Endothelial cell of umbilical vein (primary cell): ENCODE data around the gene MCF2L.
"Not testable (repeated sequence)": the region's sequence is repeated elsewhere in the genome, so short reads cannot be mapped to it uniquely, and the experiment has no call there.

Experiments used
- EZH2 ChIP-seq: IDR thresholded peaks from 2 replicates; pipeline ENCODE4 v1.6.1; 2012; ENCODE audit warnings: borderline replicate concordance, low read depth, mild to moderate bottlenecking, moderate library complexity, low read length, inconsistent platforms; ENCODE audit not compliant: severe bottlenecking
- FOS ChIP-seq: IDR thresholded peaks from 2 replicates; pipeline ENCODE4 v1.6.1; 2011; ENCODE audit warnings: mild to moderate bottlenecking, low read length, moderate library complexity, borderline replicate concordance; ENCODE audit not compliant: insufficient read depth
- JUN ChIP-seq: IDR thresholded peaks from 2 replicates; pipeline ENCODE4 v1.6.1; 2011; ENCODE audit warnings: borderline replicate concordance, low read depth; ENCODE audit not compliant: insufficient read length, insufficient read depth
- MYC ChIP-seq: IDR thresholded peaks from one replicate; pipeline ENCODE4 v1.6.1; 2011; ENCODE audit warnings: mild to moderate bottlenecking, low read depth, low read length
- POLR2A ChIP-seq: IDR thresholded peaks from 2 replicates; pipeline ENCODE4 v1.6.1; 2012; ENCODE audit warnings: low read depth, mild to moderate bottlenecking, control low read depth, low read length
- POLR2AphosphoS5 ChIP-seq: IDR thresholded peaks from 2 replicates; pipeline ENCODE4 v1.6.1; 2012; ENCODE audit warnings: low read depth, mild to moderate bottlenecking, control low read depth, low read length, moderate library complexity; ENCODE audit not compliant: insufficient read depth
- TF ChIP-seq, protein P1 (sequence below), 2 donors: IDR thresholded peaks; 1 replicate in 1 of 2; 2 replicates in 1 of 2; pipeline ENCODE4 v1.5.1; 2011; ENCODE audit warnings: low read length in 2 of 2, mild to moderate bottlenecking in 2 of 2, moderate library complexity in 2 of 2, control low read depth in 1 of 2, inconsistent platforms in 1 of 2, low read depth in 1 of 2; ENCODE audit not compliant: insufficient read depth in 1 of 2; ENCODE audit errors: extremely low read depth in 1 of 2
- TF ChIP-seq, protein P2 (sequence below): IDR thresholded peaks from 2 replicates; pipeline ENCODE4 v1.6.1; 2011; ENCODE audit not compliant: insufficient read depth, insufficient read length

DNA sequence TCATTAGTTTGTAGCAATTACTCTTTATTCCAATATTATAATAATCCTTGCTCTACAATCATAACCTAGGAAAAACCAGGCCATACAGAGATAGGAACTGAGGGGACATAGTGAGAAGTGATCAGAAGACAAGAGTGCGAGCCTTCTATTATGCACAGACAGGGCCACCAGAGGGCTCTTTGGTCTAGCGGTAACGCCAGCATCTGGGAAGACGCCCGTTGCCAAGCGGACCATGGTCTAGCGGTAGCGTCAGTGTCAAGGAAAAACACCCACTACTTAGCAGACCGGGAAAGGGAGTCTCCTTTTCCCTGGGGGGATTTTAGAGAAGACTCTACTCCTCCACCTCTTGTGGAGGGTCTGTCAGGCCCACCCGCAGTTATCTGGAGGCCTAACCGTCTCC is 27.2 kb upstream of the MCF2L start:
- not testable (repeated sequence) for TF ChIP-seq POLR2A, EZH2, POLR2AphosphoS5, FOS, JUN, MYC
- TF ChIP-seq, protein P1, sequence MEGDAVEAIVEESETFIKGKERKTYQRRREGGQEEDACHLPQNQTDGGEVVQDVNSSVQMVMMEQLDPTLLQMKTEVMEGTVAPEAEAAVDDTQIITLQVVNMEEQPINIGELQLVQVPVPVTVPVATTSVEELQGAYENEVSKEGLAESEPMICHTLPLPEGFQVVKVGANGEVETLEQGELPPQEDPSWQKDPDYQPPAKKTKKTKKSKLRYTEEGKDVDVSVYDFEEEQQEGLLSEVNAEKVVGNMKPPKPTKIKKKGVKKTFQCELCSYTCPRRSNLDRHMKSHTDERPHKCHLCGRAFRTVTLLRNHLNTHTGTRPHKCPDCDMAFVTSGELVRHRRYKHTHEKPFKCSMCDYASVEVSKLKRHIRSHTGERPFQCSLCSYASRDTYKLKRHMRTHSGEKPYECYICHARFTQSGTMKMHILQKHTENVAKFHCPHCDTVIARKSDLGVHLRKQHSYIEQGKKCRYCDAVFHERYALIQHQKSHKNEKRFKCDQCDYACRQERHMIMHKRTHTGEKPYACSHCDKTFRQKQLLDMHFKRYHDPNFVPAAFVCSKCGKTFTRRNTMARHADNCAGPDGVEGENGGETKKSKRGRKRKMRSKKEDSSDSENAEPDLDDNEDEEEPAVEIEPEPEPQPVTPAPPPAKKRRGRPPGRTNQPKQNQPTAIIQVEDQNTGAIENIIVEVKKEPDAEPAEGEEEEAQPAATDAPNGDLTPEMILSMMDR (IDR thresholded peaks at IDR 0.05; ENCODE audit: extremely low read depth in 1 of 2, insufficient read depth in 1 of 2, low read depth in 1 of 2, low read length in 2 of 2) = not testable (repeated sequence)
- TF ChIP-seq, protein P2, sequence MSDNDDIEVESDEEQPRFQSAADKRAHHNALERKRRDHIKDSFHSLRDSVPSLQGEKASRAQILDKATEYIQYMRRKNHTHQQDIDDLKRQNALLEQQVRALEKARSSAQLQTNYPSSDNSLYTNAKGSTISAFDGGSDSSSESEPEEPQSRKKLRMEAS = not testable (repeated sequence)
